ENCODE measurements around the gene DHTKD1.
A peak's percentile ranks its signal among the peaks of the same experiment; 100 is the strongest.

The DHTKD1 gene

GRCh38 chr10:12068449-12069269 lies at the start of gene DHTKD1:
DHTKD1 (plus strand) TSS chr10:12068954; CDS start chr10:12069034, 80 bp downstream.
- DNase-seq, result peak; percentile 100

- DNase-seq, result no peak
Measured at GRCh38 chr10:12019283-12019971, 49.3 kb upstream of the DHTKD1 start.

GRCh38 chr10:12020574-12020973 lies 48.2 kb upstream of the DHTKD1 start:
- no peak for DNase-seq

- no peak for DNase-seq
Measured at GRCh38 chr10:12022580-12023257, 46.0 kb upstream of the DHTKD1 start.

- no peak for DNase-seq
Measured at GRCh38 chr10:12025591-12025990, 43.2 kb upstream of the DHTKD1 start.

GRCh38 chr10:12027539-12027938 lies 41.2 kb upstream of the DHTKD1 start:
- DNase-seq, result no peak

- no peak for DNase-seq
Measured at GRCh38 chr10:12031404-12031803, 37.4 kb upstream of the DHTKD1 start.

GRCh38 chr10:12036073-12036655 lies 32.6 kb upstream of the DHTKD1 start:
- DNase-seq, result no peak

- DNase-seq, result no peak
Measured at GRCh38 chr10:12041766-12042408, 26.9 kb upstream of the DHTKD1 start.

GRCh38 chr10:12042409-12042796 lies 26.4 kb upstream of the DHTKD1 start:
- peak; percentile 57 for DNase-seq

- DNase-seq, result peak; percentile 95
Measured at GRCh38 chr10:12042797-12043651, 25.7 kb upstream of the DHTKD1 start, which contains the start of gene UPF2. UPF2 (minus strand) TSS chr10:12042809; CDS start chr10:12035423, 7,386 bp downstream.

GRCh38 chr10:12045596-12045995 lies 23.2 kb upstream of the DHTKD1 start:
- DNase-seq, result no peak

GRCh38 chr10:12048547-12048946 lies 20.2 kb upstream of the DHTKD1 start:
- DNase-seq, result no peak

- no peak for DNase-seq
Measured at GRCh38 chr10:12050528-12050927, 18.2 kb upstream of the DHTKD1 start.

- DNase-seq, result no peak
Measured at GRCh38 chr10:12051241-12051640, 17.5 kb upstream of the DHTKD1 start.

- DNase-seq, result no peak
Measured at GRCh38 chr10:12055732-12056131, 13.0 kb upstream of the DHTKD1 start.

- DNase-seq, result no peak
Measured at GRCh38 chr10:12056748-12057147, 12.0 kb upstream of the DHTKD1 start.

GRCh38 chr10:12061124-12061523 lies 7.6 kb upstream of the DHTKD1 start:
- no peak for DNase-seq

- no peak for DNase-seq
Measured at GRCh38 chr10:12062754-12063482, 5.8 kb upstream of the DHTKD1 start.

GRCh38 chr10:12063483-12063818 lies 5.3 kb upstream of the DHTKD1 start:
- no peak for DNase-seq

- DNase-seq, result no peak
Measured at GRCh38 chr10:12067336-12067735, 1.4 kb upstream of the DHTKD1 start.
